Neuron (in vitro differentiated cells): ENCODE measurements around the gene RPL26.

Source experiments
- H2AFZ ChIP-seq: one replicate; pipeline ENCODE4 v1.6.1; 2013; ENCODE audit warnings: low read depth, mild to moderate bottlenecking, inconsistent platforms, low read length, moderate library complexity
- H3K27me3 ChIP-seq: one replicate; pipeline ENCODE4 v1.6.1; 2013; ENCODE audit warnings: low read length; ENCODE audit not compliant: insufficient read depth
- H3K36me3 ChIP-seq: one replicate; pipeline ENCODE4 v1.6.1; 2013; ENCODE audit warnings: low read length; ENCODE audit not compliant: insufficient read depth
- H3K4me1 ChIP-seq: one replicate; pipeline ENCODE4 v1.6.1; 2013; ENCODE audit warnings: low read length; ENCODE audit not compliant: insufficient read depth
- H3K4me3 ChIP-seq: 2 replicates; pipeline ENCODE4 v1.5.1; 2013; ENCODE audit warnings: mild to moderate bottlenecking, low read length, moderate library complexity
- H3K9me3 ChIP-seq: one replicate; pipeline ENCODE4 v1.6.1; 2013; ENCODE audit warnings: low read length

Gene RPL26

GRCh38 chr17:8345951-8346665 is 36.9 kb downstream of the RPL26 start:
- peaks cover 12% of the 10 kb centered on the region for H3K27me3 ChIP-seq
- H3K9me3 ChIP-seq = no peaks in the 10 kb centered on the region
- peaks cover 2% of the 10 kb centered on the region for H3K4me1 ChIP-seq
- no peak overlapping the region for H2AFZ ChIP-seq
- no peak overlapping the region for H3K4me3 ChIP-seq
- no peaks in the 10 kb centered on the region for H3K36me3 ChIP-seq

DNA sequence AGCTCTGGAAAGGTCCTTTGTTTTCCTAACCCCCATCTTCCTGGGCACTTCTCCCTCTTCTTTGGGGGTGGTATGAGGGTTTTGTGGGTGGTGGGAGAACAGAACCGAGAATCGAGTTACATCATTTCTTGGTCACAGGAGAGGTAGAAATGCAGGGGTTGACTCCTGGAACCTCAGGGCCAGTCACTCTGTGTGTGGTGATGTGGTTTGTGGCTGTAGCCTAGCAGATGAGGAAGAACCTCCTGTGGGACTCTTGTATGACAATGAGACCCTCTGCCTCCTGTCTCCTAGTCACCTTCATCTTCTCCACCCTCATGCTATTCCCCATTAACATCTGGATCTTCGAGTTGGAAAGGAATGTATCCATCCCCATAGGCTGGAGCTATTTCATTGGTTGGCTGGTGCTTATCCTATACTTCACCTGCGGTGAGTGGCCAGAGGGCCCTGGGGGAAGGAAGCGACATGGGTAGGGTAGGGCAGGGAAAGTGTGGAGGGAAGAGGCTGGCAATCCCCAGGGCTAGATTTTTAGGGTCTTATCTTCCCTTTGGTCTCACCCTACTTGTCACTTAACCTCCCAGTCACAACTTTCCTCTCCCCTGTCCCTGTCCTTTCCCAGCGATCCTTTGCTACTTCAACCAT is 37.8 kb downstream of the RPL26 start:
- Histone ChIP-seq H2AFZ (no peak overlapping the region), H3K36me3 (no peaks in the 10 kb centered on the region), H3K4me3 (no peak overlapping the region), H3K4me1 (peaks cover 2% of the 10 kb centered on the region), H3K9me3 (no peaks in the 10 kb centered on the region), H3K27me3 (peaks cover 16% of the 10 kb centered on the region)

DNA sequence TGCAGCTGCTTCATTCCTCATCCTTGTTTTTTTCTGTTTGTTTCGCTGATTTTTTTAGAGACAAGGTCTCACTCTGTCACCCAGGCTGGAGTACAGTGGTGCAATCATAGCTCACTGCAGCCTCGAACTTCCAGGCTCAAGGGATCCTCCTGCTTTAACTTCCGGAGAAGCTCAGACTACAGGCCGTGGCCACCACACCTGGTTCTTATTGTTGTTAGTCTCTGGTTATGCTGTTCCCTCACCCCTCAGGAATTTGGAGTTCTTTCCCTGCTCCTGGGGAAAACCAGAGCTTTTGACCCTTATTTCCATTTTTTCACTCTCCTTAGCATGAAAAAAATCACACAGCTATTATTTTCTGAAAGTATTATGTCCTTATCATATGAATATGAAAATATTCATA is 41.5 kb downstream of the RPL26 start:
- no peak overlapping the region for H2AFZ ChIP-seq
- H3K36me3 ChIP-seq = no peaks in the 10 kb centered on the region
- peaks cover 27% of the 10 kb centered on the region for H3K27me3 ChIP-seq
- peaks cover 11% of the 10 kb centered on the region for H3K4me1 ChIP-seq
- H3K4me3 ChIP-seq = no peak overlapping the region
- no peaks in the 10 kb centered on the region for H3K9me3 ChIP-seq

DNA sequence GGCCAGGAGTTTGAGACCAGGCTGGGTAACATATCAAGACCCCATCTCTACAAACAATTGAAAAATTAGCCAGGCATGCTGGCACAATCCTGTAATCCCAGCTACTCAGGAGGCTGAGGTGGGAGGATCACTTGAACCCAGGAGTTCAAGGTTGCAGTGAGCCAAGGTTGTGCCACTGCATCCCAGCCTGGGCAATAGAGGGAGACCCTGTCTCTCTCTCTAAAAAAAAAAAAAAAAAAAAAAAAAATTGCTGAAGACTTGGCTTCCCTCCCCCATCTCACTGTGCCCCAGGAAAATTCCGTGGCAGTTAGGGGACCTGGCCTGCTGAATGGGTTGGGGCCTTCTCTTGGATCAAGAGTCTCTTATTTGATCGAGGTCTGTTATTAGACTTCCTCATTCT is 43.5 kb downstream of the RPL26 start, which contains the start of gene ODF4:
ODF4 (plus strand) TSS at position 301 of the 400 bp plus-strand sequence. CDS start 212 bp downstream, outside the sequence.
- peaks cover 11% of the 10 kb centered on the region for H3K4me1 ChIP-seq
- H3K4me3 ChIP-seq = no peak within 1 kb of the TSS
- H3K36me3 ChIP-seq = no peaks in the 10 kb centered on the region
- H3K27me3 ChIP-seq = peaks cover 28% of the 10 kb centered on the region
- no peak within 1 kb of the TSS for H2AFZ ChIP-seq
- no peaks in the 10 kb centered on the region for H3K9me3 ChIP-seq

GRCh38 chr17:8338753-8339140 is 44.2 kb downstream of the RPL26 start:
- Histone ChIP-seq H3K4me3 (no peak overlapping the region), H2AFZ (no peak overlapping the region), H3K27me3 (peaks cover 28% of the 10 kb centered on the region), H3K9me3 (no peaks in the 10 kb centered on the region), H3K4me1 (peaks cover 11% of the 10 kb centered on the region), H3K36me3 (no peaks in the 10 kb centered on the region)

- peaks cover 28% of the 10 kb centered on the region for H3K27me3 ChIP-seq
- no peak overlapping the region for H2AFZ ChIP-seq
- H3K36me3 ChIP-seq = no peaks in the 10 kb centered on the region
- H3K9me3 ChIP-seq = no peaks in the 10 kb centered on the region
- peaks cover 14% of the 10 kb centered on the region for H3K4me1 ChIP-seq
- H3K4me3 ChIP-seq = no peak overlapping the region
These were observed 44.9 kb downstream of the RPL26 start for GRCh38 chr17:8337802-8338752.

DNA sequence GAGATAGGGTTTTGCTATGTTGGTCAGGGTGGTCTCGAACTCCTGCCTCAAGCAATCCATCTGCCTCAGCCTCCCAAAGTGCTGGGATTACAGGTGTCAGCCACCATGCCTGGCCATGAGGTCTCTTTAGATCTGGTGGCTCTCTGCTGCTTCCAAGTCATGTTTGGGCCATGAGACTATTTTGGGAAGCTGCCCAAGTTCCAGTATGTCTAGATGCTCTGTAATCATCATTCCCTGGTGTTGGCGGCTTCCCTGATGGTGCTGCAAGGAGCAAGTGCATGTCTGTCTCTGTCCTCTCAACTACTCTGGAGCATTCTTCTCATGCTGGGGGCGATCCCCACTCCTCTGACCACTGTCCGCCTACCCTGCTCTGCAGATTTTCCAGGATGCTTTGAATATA is 49.7 kb downstream of the RPL26 start:
- Histone ChIP-seq H2AFZ (no peak overlapping the region), H3K27me3 (peaks cover 16% of the 10 kb centered on the region), H3K9me3 (no peaks in the 10 kb centered on the region), H3K4me1 (peaks cover 17% of the 10 kb centered on the region), H3K4me3 (no peak overlapping the region), H3K36me3 (no peaks in the 10 kb centered on the region)

GRCh38 chr17:8332688-8333087 is 50.3 kb downstream of the RPL26 start:
- Histone ChIP-seq H3K4me3 (no peak overlapping the region), H3K36me3 (no peaks in the 10 kb centered on the region), H2AFZ (no peak overlapping the region), H3K27me3 (peaks cover 22% of the 10 kb centered on the region), H3K4me1 (peaks cover 11% of the 10 kb centered on the region), H3K9me3 (no peaks in the 10 kb centered on the region)

DNA sequence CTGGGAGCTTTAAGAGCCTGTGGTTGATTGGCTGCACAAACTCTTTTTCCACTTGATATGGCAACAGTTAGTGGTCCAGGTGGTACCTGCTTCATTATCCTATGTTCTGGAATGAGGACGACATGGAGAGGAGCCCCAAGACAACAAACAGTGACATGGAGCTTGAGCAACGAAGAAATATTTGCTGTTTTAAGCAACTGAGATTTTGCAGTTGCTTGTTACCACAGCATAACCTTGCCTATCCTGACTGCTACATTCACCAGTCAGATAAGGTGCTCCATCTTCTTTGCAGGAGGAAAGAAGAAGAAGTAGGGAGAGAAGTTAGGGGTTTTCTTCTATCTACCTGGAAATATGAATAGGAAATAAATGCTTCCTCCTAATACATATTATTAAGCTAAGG is 50.9 kb downstream of the RPL26 start:
- H3K4me1 ChIP-seq = peaks cover 10% of the 10 kb centered on the region

More for the DNA sequence above, 50.9 kb downstream of the RPL26 start:
- Histone ChIP-seq H2AFZ (no peak overlapping the region), H3K9me3 (no peaks in the 10 kb centered on the region), H3K4me3 (no peak overlapping the region), H3K36me3 (no peaks in the 10 kb centered on the region), H3K27me3 (peaks cover 28% of the 10 kb centered on the region)
